K562 (cell line): Measurements from ENCODE around the gene PPP1R14D. TPM values are rescaled to one million over a fixed set of nuclear protein-coding genes. Genes with fewer than 3 reads are reported as not detected.

Source experiments
- MTF1 ChIP-seq: fragments of 250-450 bp; sonication (Bioruptor Pico); IDR thresholded peaks from 2 replicates; pipeline ENCODE4 v1.9.0; 2021; ENCODE audit warnings: moderate library complexity, mild to moderate bottlenecking, inconsistent platforms, borderline replicate concordance
- NFE2 ChIP-seq: IDR thresholded peaks from 2 replicates; pipeline ENCODE4 v1.6.1; 2014; ENCODE audit warnings: antibody characterized with exemption, low read depth
- RBM15 ChIP-seq: fragments of 200-400 bp; formaldehyde crosslinking; IDR thresholded peaks from 2 replicates; pipeline ENCODE4 v1.6.1; 2018; ENCODE audit warnings: mild to moderate bottlenecking, low read length, moderate library complexity; ENCODE audit not compliant: insufficient read depth
- RHOXF2B ChIP-seq: fragments of 250-450 bp; sonication (Bioruptor Pico); conservative IDR thresholded peaks from 2 replicates; pipeline ENCODE4 v1.5.1; 2021
- SLC30A9 ChIP-seq: fragments of 250-450 bp; sonication (Bioruptor Pico); IDR thresholded peaks from 2 replicates; pipeline ENCODE4 v1.8.0; 2022; ENCODE audit warnings: mild to moderate bottlenecking, moderate library complexity
- TAL1 ChIP-seq: fragments of 450-650 bp; IDR thresholded peaks from 2 replicates; pipeline ENCODE4 v1.6.1; 2016; ENCODE audit warnings: mild to moderate bottlenecking
- ZBTB17 ChIP-seq: fragments of 450-650 bp; formaldehyde crosslinking; IDR thresholded peaks from 2 replicates; pipeline ENCODE4 v1.4.0; 2020; ENCODE audit warnings: mild to moderate bottlenecking
- ZNF12 ChIP-seq: sonication (generic); formaldehyde crosslinking; IDR thresholded peaks from 2 replicates; pipeline ENCODE4 v1.4.0; 2020; ENCODE audit warnings: mild to moderate bottlenecking, missing genetic modification reagents
- ZSCAN29 ChIP-seq: fragments of 450-650 bp; IDR thresholded peaks from 2 replicates; pipeline ENCODE4 v1.6.1; 2017
- polyA plus RNA-seq, 8 experiments: library from polyadenylated mRNA; depleted of rRNA in 4 of 8; stranded (reverse) in 5 of 8; unstranded in 3 of 8; fragments of >200 nt; fragmentation: Nextera tagmentation in 2 of 8; fragmentation: Illumina TruSeq in 1 of 8; extraction: Ambion mirVana in 2 of 8; extraction: Trizol in 1 of 8; gene quantifications; 2 replicates each; pipeline versions ENCODE4 v1.2.1 to v1.2.3, GENCODE V29; 2011 to 2014; ENCODE audit warnings: inconsistent platforms in 1 of 8, missing spikeins in 1 of 8
- total RNA-seq, 7 experiments: library from RNA; depleted of rRNA in 6 of 7; stranded (reverse); fragments of >200 nt in 6 of 7; fragmentation: Illumina TruSeq in 2 of 7; extraction: Trizol in 2 of 7; gene quantifications; 2 replicates each; pipeline versions ENCODE4 v1.2.1 to v1.2.3, GENCODE V29; 2011 to 2021; ENCODE audit warnings: low replicate concordance in 1 of 7
- TF ChIP-seq, protein P1 (sequence below), 2 experiments: fragments of 150-350 bp in 1 of 2; IDR thresholded peaks; 2 replicates each; pipeline ENCODE4 v1.6.1; 2012 to 2016; ENCODE audit warnings: low read depth in 2 of 2, low read length in 2 of 2, mild to moderate bottlenecking in 1 of 2, moderate library complexity in 1 of 2
- TF ChIP-seq, protein P2 (sequence below): sonication (generic); formaldehyde crosslinking; IDR thresholded peaks from 2 replicates; pipeline ENCODE4 v1.8.0; 2022; ENCODE audit warnings: mild to moderate bottlenecking, missing genetic modification reagents
- TF ChIP-seq, protein P3 (sequence below), 2 experiments: fragments of 450-650 bp in 1 of 2; sonication (generic) in 1 of 2; formaldehyde crosslinking in 1 of 2; IDR thresholded peaks in 1 of 2; conservative IDR thresholded peaks in 1 of 2; 2 replicates each; pipeline versions ENCODE4 v1.6.1 to v1.8.1; 2016 to 2023; ENCODE audit warnings: mild to moderate bottlenecking in 2 of 2, moderate library complexity in 2 of 2, inconsistent platforms in 1 of 2, missing genetic modification reagents in 1 of 2
- TF ChIP-seq, protein P4 (sequence below): sonication (generic); formaldehyde crosslinking; IDR thresholded peaks from 2 replicates; pipeline ENCODE4 v1.8.1; 2023; ENCODE audit warnings: mild to moderate bottlenecking, missing genetic modification reagents, moderate library complexity
- TF ChIP-seq, protein P5 (sequence below): IDR thresholded peaks from 3 replicates; pipeline ENCODE4 v1.6.1; 2011; ENCODE audit warnings: borderline replicate concordance, mild to moderate bottlenecking, moderate library complexity; ENCODE audit not compliant: insufficient read length; ENCODE audit errors: extremely low read depth

PPP1R14D gene
- total and polyA plus RNA-seq, 9 of the 15 experiments (the other 6 are each of a cell fraction or from before 2014, with no cell fraction given) = 0.11 to 0.18 TPM; not detected in 7

DNA sequence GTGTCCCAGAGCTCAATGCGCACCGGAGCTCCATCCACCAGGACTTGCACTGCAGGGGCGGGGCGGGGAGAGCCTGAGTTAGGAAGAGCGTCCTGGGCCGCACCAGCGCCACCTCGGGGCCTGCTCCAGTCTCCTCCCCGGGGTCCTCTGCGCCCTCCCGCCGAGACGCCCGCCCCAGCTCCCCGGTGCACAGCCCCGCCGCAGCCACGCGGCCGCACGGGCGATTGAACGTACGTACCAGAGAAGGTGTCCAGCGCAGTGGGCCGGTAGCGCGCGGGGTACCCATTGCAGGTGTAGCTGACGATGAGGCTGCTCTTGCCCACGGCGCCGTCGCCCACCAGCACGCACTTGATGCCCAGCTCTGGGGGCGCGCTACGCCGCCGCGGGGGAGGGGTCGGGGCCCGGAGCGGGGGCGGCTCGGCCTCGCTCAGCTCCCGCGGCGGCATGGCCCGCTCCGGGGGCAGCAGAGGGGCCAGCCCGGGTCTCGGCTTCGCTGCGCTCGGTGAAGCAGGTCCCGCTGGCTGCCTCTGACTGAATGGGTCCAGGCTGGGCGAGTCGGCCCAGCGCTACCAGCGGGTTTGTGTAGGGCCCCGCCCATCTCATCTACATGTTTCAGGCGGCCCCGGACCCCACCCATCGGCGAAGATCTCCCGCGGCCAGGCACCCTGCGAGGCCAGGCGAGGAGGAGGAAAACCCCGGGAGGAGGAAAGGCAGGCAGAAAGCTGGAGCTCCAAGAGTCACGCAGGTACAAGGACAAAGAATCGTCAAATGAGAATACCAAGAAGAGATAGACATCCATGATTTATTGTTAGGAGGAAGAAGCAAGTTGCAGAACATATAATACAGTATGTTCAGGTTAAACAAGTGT lies 45.4 kb upstream of the PPP1R14D start, which contains the start of gene RHOV (continued):
- TF ChIP-seq, protein P1, sequence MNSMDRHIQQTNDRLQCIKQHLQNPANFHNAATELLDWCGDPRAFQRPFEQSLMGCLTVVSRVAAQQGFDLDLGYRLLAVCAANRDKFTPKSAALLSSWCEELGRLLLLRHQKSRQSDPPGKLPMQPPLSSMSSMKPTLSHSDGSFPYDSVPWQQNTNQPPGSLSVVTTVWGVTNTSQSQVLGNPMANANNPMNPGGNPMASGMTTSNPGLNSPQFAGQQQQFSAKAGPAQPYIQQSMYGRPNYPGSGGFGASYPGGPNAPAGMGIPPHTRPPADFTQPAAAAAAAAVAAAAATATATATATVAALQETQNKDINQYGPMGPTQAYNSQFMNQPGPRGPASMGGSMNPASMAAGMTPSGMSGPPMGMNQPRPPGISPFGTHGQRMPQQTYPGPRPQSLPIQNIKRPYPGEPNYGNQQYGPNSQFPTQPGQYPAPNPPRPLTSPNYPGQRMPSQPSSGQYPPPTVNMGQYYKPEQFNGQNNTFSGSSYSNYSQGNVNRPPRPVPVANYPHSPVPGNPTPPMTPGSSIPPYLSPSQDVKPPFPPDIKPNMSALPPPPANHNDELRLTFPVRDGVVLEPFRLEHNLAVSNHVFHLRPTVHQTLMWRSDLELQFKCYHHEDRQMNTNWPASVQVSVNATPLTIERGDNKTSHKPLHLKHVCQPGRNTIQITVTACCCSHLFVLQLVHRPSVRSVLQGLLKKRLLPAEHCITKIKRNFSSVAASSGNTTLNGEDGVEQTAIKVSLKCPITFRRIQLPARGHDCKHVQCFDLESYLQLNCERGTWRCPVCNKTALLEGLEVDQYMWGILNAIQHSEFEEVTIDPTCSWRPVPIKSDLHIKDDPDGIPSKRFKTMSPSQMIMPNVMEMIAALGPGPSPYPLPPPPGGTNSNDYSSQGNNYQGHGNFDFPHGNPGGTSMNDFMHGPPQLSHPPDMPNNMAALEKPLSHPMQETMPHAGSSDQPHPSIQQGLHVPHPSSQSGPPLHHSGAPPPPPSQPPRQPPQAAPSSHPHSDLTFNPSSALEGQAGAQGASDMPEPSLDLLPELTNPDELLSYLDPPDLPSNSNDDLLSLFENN (IDR thresholded peaks at IDR 0.05; ENCODE audit: low read depth in 2 of 2, low read length in 2 of 2) = no peak
- TF ChIP-seq ZBTB17 (CRISPR knock-in tag) (no peak), ZSCAN29 (no peak), SLC30A9 (CRISPR knock-in tag) (no peak), ZNF12 (CRISPR knock-in tag) (no peak), MTF1 (no peak), RHOXF2B (CRISPR knock-in tag) (no peak), RBM15 (no peak), NFE2 (no peak), TAL1 (no peak)
- TF ChIP-seq, protein P2, sequence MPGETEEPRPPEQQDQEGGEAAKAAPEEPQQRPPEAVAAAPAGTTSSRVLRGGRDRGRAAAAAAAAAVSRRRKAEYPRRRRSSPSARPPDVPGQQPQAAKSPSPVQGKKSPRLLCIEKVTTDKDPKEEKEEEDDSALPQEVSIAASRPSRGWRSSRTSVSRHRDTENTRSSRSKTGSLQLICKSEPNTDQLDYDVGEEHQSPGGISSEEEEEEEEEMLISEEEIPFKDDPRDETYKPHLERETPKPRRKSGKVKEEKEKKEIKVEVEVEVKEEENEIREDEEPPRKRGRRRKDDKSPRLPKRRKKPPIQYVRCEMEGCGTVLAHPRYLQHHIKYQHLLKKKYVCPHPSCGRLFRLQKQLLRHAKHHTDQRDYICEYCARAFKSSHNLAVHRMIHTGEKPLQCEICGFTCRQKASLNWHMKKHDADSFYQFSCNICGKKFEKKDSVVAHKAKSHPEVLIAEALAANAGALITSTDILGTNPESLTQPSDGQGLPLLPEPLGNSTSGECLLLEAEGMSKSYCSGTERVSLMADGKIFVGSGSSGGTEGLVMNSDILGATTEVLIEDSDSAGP (CRISPR knock-in tag) = no peak
- TF ChIP-seq, protein P3, sequence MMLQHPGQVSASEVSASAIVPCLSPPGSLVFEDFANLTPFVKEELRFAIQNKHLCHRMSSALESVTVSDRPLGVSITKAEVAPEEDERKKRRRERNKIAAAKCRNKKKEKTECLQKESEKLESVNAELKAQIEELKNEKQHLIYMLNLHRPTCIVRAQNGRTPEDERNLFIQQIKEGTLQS (IDR thresholded peaks at IDR 0.05) = no peak
- TF ChIP-seq, protein P3 (CRISPR knock-in tag; conservative IDR thresholded peaks at IDR 0.05) = no peak
- TF ChIP-seq, protein P4, sequence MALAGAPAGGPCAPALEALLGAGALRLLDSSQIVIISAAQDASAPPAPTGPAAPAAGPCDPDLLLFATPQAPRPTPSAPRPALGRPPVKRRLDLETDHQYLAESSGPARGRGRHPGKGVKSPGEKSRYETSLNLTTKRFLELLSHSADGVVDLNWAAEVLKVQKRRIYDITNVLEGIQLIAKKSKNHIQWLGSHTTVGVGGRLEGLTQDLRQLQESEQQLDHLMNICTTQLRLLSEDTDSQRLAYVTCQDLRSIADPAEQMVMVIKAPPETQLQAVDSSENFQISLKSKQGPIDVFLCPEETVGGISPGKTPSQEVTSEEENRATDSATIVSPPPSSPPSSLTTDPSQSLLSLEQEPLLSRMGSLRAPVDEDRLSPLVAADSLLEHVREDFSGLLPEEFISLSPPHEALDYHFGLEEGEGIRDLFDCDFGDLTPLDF (CRISPR knock-in tag) = no peak
- TF ChIP-seq, protein P5, sequence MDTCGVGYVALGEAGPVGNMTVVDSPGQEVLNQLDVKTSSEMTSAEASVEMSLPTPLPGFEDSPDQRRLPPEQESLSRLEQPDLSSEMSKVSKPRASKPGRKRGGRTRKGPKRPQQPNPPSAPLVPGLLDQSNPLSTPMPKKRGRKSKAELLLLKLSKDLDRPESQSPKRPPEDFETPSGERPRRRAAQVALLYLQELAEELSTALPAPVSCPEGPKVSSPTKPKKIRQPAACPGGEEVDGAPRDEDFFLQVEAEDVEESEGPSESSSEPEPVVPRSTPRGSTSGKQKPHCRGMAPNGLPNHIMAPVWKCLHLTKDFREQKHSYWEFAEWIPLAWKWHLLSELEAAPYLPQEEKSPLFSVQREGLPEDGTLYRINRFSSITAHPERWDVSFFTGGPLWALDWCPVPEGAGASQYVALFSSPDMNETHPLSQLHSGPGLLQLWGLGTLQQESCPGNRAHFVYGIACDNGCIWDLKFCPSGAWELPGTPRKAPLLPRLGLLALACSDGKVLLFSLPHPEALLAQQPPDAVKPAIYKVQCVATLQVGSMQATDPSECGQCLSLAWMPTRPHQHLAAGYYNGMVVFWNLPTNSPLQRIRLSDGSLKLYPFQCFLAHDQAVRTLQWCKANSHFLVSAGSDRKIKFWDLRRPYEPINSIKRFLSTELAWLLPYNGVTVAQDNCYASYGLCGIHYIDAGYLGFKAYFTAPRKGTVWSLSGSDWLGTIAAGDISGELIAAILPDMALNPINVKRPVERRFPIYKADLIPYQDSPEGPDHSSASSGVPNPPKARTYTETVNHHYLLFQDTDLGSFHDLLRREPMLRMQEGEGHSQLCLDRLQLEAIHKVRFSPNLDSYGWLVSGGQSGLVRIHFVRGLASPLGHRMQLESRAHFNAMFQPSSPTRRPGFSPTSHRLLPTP = no peak
